AG20443 (cell line): ENCODE results near the gene MOAP1.
"Not testable (repeated sequence)": the region's sequence is repeated elsewhere in the genome, so short reads cannot be mapped to it uniquely, and the experiment has no call there.

Source experiments
- DNase-seq: peaks from one replicate; pipeline ENCODE4 v3.0.0; 2012; ENCODE audit warnings: low spot score, mixed read lengths

Gene MOAP1

GRCh38 chr14:93185349-93185720 is 638 bp upstream of the MOAP1 start:
- DNase-seq: no peak

DNA sequence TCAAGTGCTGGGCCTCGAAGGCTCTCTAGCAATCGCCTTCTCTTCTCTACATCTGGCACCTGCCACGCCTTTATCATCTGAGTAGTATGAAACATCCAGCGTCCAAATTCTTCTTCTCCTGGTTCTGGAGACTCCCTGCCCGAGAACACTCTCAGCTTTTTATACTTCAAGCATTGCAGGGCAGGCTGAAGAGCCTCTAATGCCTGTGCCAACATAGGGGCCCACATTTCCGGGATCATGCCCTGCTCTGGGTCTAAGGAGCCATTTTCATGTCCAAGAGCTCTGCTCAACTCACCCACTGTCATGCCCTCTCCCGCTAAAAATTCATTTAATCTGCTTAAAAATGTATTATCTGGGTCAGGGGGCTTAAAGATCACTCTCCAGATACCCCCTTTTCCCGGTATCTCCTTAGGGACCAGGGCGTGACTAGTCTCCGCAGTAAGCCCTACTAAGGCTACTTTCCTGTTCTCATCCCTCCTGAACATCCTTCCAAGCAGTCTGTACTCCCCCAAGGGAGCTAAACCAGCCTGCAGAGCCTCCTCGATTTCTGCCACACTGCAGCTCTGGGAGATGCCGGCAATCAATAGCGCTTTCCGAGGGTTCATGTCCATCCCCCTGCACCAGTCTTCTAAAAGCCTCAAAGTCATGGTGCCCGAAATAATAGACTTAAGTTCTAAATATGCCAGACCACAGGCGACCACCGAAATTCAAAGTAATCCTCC is 940 bp downstream of the MOAP1 start:
- no peak for DNase-seq

- DNase-seq: no peak
These were observed 9.2 kb downstream of the MOAP1 start for GRCh38 chr14:93175492-93175891.

GRCh38 chr14:93174731-93175130 is 10.0 kb downstream of the MOAP1 start:
- DNase-seq: not testable (repeated sequence)

DNA sequence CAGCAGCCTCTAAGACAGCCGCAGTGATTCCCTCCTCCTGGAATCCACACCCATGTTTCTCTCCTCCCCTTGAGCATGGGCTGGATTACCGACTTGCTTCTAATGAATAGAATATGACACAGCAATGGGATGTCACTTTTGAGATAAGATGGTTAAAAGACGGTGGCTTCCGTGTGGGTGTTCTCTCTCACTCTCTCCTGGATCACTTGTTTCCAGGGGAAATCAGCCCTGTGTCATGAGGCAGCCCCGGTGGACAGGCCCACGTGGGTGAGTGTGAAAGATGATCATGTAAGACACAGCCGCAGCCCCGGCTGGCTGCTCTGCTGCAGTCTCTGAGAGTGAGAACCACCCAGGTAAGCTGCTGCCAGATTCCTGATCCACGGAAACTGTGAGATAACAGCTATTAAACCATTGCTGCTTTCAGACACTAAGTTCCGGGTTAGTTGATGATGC is 10.7 kb downstream of the MOAP1 start:
- DNase-seq: peak; percentile 34

GRCh38 chr14:93171376-93171775 is 13.3 kb downstream of the MOAP1 start:
- DNase-seq: no peak

DNA sequence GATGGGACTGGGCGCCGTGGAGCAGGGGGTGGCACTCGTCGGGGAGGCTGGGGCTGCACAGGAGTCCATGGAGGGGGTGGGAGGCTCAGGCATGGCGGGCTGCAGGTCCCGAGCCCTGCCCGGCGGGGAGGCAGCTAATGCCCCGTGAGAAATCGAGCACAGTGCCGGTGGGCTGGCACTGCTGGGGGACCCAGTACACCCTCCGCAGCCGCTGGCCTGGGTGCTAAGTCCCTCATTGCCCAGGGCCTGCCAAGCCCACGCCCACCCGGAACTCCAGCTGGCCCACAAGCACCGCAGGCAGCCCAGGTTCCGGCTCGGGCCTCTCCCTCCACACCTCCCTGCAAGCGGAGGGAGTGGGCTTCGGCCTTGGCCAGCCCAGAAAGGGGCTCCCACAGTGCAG is 14.6 kb downstream of the MOAP1 start:
- not testable (repeated sequence) for DNase-seq

DNA sequence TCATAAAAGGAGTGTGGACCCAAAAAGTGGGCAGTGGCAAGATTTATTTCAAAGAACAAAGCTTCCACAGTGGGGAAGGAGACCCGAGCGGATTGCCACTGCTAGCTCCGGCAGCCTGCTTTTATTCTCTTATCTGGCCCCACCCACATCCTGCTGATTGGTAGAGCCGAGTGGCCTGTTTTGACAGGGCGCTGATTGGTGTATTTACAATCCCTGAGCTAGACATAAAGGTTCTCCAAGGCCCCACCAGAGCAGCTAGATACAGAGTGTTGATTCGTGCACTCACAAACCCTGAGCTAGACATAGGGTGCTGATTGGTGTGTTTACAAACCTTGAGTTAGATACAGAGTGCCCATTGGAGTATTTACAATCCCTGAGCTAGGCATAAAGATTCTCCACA is 15.1 kb downstream of the MOAP1 start:
- not testable (repeated sequence) for DNase-seq

- not testable (repeated sequence) for DNase-seq
These were observed 16.1 kb downstream of the MOAP1 start for GRCh38 chr14:93168610-93169009.

- DNase-seq: not testable (repeated sequence)
These were observed 19.1 kb downstream of the MOAP1 start for GRCh38 chr14:93165271-93166265.

DNA sequence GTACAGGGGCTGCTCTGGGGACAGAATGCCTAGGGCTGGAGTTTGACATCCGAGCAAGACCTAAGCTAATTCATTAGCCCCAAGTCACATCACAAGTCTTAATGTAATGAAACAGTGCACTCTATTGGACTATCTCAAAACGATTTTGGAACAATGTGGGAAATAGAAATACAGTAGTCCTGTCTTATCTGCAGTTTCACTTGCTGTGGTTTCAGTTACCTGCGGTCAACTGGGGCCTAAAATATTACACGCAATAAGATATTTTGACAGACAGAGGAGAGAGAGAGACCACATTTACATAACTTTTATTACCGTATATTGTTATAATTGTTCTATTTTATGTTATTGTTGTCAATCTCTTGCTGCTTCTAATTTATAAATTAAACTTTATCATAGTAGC is 21.1 kb downstream of the MOAP1 start:
- DNase-seq: no peak

DNA sequence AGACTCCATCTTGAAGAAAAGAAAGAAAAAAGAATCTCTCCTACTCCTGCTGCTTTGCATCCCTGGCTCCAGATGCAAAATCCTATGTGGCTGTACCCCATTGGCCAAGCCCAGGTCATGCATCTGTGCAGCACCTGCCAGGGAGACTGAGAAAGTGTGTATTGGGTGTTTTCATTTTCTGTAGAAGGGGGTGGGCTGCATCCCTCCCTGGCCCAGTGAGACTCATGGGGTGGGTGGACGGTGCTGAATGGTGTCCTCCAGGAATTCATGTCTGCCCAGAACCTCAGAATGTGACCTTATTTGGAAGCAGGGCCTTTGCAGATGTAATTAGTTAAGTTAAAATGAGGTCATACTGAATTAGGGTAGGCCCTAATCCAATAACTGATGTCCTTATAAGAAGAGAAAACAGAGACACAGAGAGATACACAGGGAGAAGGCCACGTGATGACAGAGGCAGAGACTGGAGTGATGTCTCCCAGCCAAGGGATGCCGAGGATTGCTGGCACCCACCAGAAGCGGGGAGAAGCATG is 23.2 kb downstream of the MOAP1 start:
- no peak for DNase-seq

- DNase-seq: peak; percentile 57
These were observed 24.3 kb downstream of the MOAP1 start for GRCh38 chr14:93160353-93160801.

DNA sequence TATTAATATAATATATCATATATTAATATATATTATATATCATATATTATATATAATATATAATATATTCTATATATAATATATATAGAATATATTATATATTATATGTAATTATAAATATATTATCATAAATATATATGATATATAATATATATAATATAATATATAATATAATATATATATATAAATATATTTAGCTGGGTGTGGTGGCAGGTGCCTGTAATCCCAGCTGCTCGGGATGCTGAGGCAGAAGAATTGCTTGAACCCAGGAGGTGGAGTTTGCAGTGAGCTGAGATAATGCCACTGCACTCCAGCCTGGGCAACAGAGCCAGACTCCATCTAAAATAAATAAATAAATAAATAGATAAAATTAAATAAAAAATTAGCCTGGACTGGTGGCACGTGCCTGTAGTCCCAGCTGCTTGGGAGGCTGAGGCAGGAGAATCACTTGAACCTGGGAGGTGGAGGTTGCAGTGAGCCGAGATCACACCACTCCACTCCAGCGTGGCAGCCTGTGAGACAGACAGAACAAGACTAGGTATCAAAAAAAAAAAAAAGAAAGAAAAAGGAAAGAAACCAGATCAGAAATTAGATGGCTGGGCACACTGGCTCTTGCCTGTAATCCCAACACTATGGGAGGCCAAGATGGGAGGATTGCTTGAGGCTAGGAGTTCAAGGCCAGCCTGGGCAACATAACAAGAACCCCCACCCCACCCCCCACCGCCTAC is 24.9 kb downstream of the MOAP1 start:
- DNase-seq: not testable (repeated sequence)

- not testable (repeated sequence) for DNase-seq
These were observed 26.3 kb downstream of the MOAP1 start for GRCh38 chr14:93158349-93158748.

DNA sequence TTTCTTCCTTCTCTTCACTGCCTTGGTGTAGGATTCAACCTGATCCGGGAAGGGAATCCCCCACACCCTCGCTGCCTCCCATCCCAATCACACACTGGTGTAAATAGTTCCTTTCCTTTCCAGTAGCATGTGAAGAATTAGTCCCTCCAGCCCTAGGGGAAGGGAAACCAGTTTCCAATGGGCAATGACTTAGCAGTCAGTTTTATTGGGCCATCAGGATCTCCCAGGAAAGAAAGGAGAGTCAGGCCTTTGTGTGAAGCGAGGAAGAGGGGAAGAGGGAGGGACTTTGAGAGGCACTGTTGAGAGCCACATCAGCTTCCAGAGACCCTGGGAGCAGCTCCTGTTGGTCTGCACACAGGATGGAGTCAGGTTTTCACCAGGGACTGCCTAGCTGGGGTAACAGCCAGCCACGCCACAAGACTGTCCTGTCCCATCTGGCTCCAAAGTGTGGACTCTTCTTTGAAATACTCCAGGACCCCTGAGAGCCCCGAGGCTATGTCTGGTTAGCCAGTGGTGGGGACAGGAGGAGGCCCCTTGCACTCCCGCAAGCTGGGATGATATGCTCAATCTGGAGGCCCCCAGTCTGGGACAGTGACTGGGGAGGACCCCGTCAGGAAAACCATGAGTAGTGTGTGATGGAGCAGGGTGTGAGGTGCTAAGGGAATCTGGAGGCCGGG is 27.9 kb downstream of the MOAP1 start:
- DNase-seq: no peak

GRCh38 chr14:93155667-93156066 is 29.0 kb downstream of the MOAP1 start:
- DNase-seq: no peak

- DNase-seq: no peak
These were observed 31.6 kb downstream of the MOAP1 start for GRCh38 chr14:93153121-93153520.

- DNase-seq: no peak
These were observed 34.2 kb downstream of the MOAP1 start for GRCh38 chr14:93150227-93151208.

GRCh38 chr14:93148979-93149378 is 35.7 kb downstream of the MOAP1 start:
- DNase-seq: no peak
